ENCODE data around the gene EPHA4.
A peak's percentile ranks its signal among the peaks of the same experiment; 100 is the strongest.
"Not testable (repeated sequence)": the region's sequence is repeated elsewhere in the genome, so short reads cannot be mapped to it uniquely, and the experiment has no call there.

EPHA4 gene

GRCh38 chr2:221532641-221533040 is 39.5 kb downstream of the EPHA4 start:
- no peak for DNase-seq

GRCh38 chr2:221530653-221531037 is 41.5 kb downstream of the EPHA4 start:
- no peak for DNase-seq

- peak; percentile 26 for DNase-seq
These were observed 42.0 kb downstream of the EPHA4 start for GRCh38 chr2:221529943-221530652.

- DNase-seq, result no peak
These were observed 42.7 kb downstream of the EPHA4 start for GRCh38 chr2:221529177-221529942.

- peak; percentile 38 for DNase-seq
These were observed 44.3 kb downstream of the EPHA4 start for GRCh38 chr2:221527776-221528309.

GRCh38 chr2:221524158-221524557 is 47.9 kb downstream of the EPHA4 start:
- DNase-seq, result no peak

- no peak for DNase-seq
These were observed 50.8 kb downstream of the EPHA4 start for GRCh38 chr2:221521233-221521845.

- DNase-seq, result no peak
These were observed 53.0 kb downstream of the EPHA4 start for GRCh38 chr2:221518935-221519625.

- peak; percentile 78 for DNase-seq
These were observed 53.7 kb downstream of the EPHA4 start for GRCh38 chr2:221518201-221518934.

GRCh38 chr2:221517696-221518151 is 54.4 kb downstream of the EPHA4 start:
- peak; percentile 83 for DNase-seq

- no peak for DNase-seq
These were observed 54.9 kb downstream of the EPHA4 start for GRCh38 chr2:221517146-221517695.

GRCh38 chr2:221515864-221516263 is 56.2 kb downstream of the EPHA4 start:
- no peak for DNase-seq

GRCh38 chr2:221514305-221515040 is 57.6 kb downstream of the EPHA4 start:
- no peak for DNase-seq

GRCh38 chr2:221513232-221513631 is 58.9 kb downstream of the EPHA4 start:
- no peak for DNase-seq

- not testable (repeated sequence) for DNase-seq
These were observed 60.8 kb downstream of the EPHA4 start for GRCh38 chr2:221511325-221511724.

- no peak for DNase-seq
These were observed 65.6 kb downstream of the EPHA4 start for GRCh38 chr2:221506469-221506868.

GRCh38 chr2:221505605-221506004 is 66.5 kb downstream of the EPHA4 start:
- DNase-seq, result no peak

GRCh38 chr2:221504905-221505304 is 67.2 kb downstream of the EPHA4 start:
- no peak for DNase-seq

GRCh38 chr2:221503965-221504364 is 68.1 kb downstream of the EPHA4 start:
- no peak for DNase-seq

- no peak for DNase-seq
These were observed 69.7 kb downstream of the EPHA4 start for GRCh38 chr2:221502270-221503010.

All from CD4-positive, alpha-beta T cell treated with Interleukin-12 subunit alpha and Interleukin-12 subunit beta, for 1 hour (primary cell).